GM12878 (cell line): ENCODE data around the gene SLC30A4. TPM values are rescaled to one million over a fixed set of nuclear protein-coding genes. Genes with fewer than 3 reads are reported as not detected.

ENCODE experiments used
- ATAC-seq: fragments of 200-7000 bp; cut with Tn5 transposase; 3 replicates; pipeline ENCODE4 v1.9.1; 2020; ENCODE audit warnings: mild to moderate bottlenecking, moderate library complexity
- BruUV-seq: library from RNA; stranded (reverse); fragments of 400-500 nt; replicated peaks from 2 replicates; lab custom pipeline; 2021; lab: Mats Ljungman, UMichigan
- CTCF ChIA-PET: fragments of 300-600 bp; sonication (Branson Sonifier 250); formaldehyde crosslinking; extraction: SDS; loops from one replicate; lab custom pipeline; 2021; ENCODE audit warnings: inconsistent platforms; lab: Yijun Ruan, JAX
- POLR2A ChIA-PET: fragments of 350-600 bp; formaldehyde crosslinking; extraction: SDS; loops from one replicate; lab custom pipeline; 2021; ENCODE audit warnings: inconsistent platforms; lab: Charles Lee
- RAD21 ChIA-PET: fragments of 300-600 bp; sonication (Branson Sonifier 250); formaldehyde crosslinking; loops from one replicate; lab custom pipeline; 2023; ENCODE audit warnings: antibody characterized with exemption; ENCODE audit not compliant: unreplicated experiment; lab: Charles Lee
- SMC1A ChIA-PET: fragments of 300-600 bp; sonication (Branson Sonifier 250); formaldehyde crosslinking; loops from one replicate; lab custom pipeline; 2023; ENCODE audit not compliant: unreplicated experiment, uncharacterized antibody; lab: Charles Lee
- DNase-seq: peaks from one replicate; pipeline ENCODE4 v3.0.0-alpha.2; 2011; ENCODE audit warnings: low read depth, low spot score
- FAIRE-seq: peaks from 3 replicates; lab custom pipeline; 2011; peaks lifted over from hg19 to GRCh38; lab: Jason Lieb, UNC
- H2AFZ ChIP-seq: 2 replicates; pipeline ENCODE4 v1.6.0; 2011; ENCODE audit warnings: low read depth, low read length, control low read depth; ENCODE audit not compliant: control insufficient read depth
- H3K27ac ChIP-seq: 2 replicates; pipeline ENCODE4 v1.5.1; 2011; ENCODE audit warnings: control low read depth; ENCODE audit not compliant: control insufficient read depth, insufficient read depth
- H3K27me3 ChIP-seq, 2 experiments: replicated peaks in 1 of 2; 2 replicates each; pipeline versions ENCODE4 v1.6.0 to v1.6.1; 2011; ENCODE audit warnings: low read length in 1 of 2; ENCODE audit not compliant: control insufficient read depth in 2 of 2, insufficient read depth in 2 of 2
- H3K36me3 ChIP-seq, 2 experiments: 2 replicates each; pipeline ENCODE4 v1.5.1; 2011; ENCODE audit warnings: low read length in 1 of 2; ENCODE audit not compliant: control insufficient read depth in 2 of 2, insufficient read depth in 2 of 2
- H3K4me1 ChIP-seq: 2 replicates; pipeline ENCODE4 v1.6.1; 2011; ENCODE audit warnings: mild to moderate bottlenecking, low read length, moderate library complexity, mixed read lengths; ENCODE audit not compliant: control insufficient read depth, insufficient read depth
- H3K4me2 ChIP-seq: 2 replicates; pipeline ENCODE4 v1.6.0; 2011; ENCODE audit warnings: control low read depth; ENCODE audit not compliant: control insufficient read depth, insufficient read depth
- H3K4me3 ChIP-seq: fragments of 200-600 bp; sonication (generic); 2 replicates; pipeline ENCODE4 v1.5.1; 2016
- H3K79me2 ChIP-seq: 2 replicates; pipeline ENCODE4 v1.6.0; 2011; ENCODE audit warnings: low read length; ENCODE audit not compliant: control insufficient read depth, insufficient read depth
- H3K9ac ChIP-seq: 2 replicates; pipeline ENCODE4 v1.8.0; 2011; ENCODE audit warnings: low read length, control low read depth, mixed read lengths; ENCODE audit not compliant: control insufficient read depth, insufficient read depth
- H3K9me3 ChIP-seq: replicated peaks from 3 replicates; pipeline ENCODE4 v1.5.1; 2011; ENCODE audit warnings: mild to moderate bottlenecking, low read length; ENCODE audit not compliant: control insufficient read depth, insufficient read depth
- H4K20me1 ChIP-seq: 2 replicates; pipeline ENCODE4 v1.6.0; 2011; ENCODE audit not compliant: control insufficient read depth, insufficient read depth
- BCL11A ChIP-seq: IDR thresholded peaks from 2 replicates; pipeline ENCODE4 v1.6.1; 2011; ENCODE audit warnings: low read depth, low read length
- CREB1 ChIP-seq: IDR thresholded peaks from 2 replicates; pipeline ENCODE4 v1.6.1; 2012; ENCODE audit warnings: low read depth, mild to moderate bottlenecking, inconsistent platforms
- CREM ChIP-seq: IDR thresholded peaks from 2 replicates; pipeline ENCODE4 v1.6.1; 2014; ENCODE audit warnings: antibody characterized with exemption, low read depth
- EED ChIP-seq: sonication (generic); IDR thresholded peaks from 2 replicates; pipeline ENCODE4 v1.6.1; 2016; ENCODE audit warnings: antibody characterized with exemption, low read depth
- IKZF1 ChIP-seq: fragments of 450-650 bp; conservative IDR thresholded peaks from 2 replicates; pipeline ENCODE4 v1.6.1; 2017; ENCODE audit warnings: antibody characterized with exemption, mild to moderate bottlenecking
- IKZF2 ChIP-seq, 2 experiments: fragments of 450-650 bp; IDR thresholded peaks; 2 replicates each; pipeline ENCODE4 v1.6.1; 2017; ENCODE audit warnings: mild to moderate bottlenecking in 2 of 2, moderate library complexity in 2 of 2
- IRF4 ChIP-seq: IDR thresholded peaks from 2 replicates; pipeline ENCODE4 v1.6.1; 2011; ENCODE audit warnings: low read depth, low read length
- MEF2B ChIP-seq: fragments of 450-650 bp; IDR thresholded peaks from 2 replicates; pipeline ENCODE4 v1.6.1; 2018; ENCODE audit warnings: mild to moderate bottlenecking, moderate library complexity; ENCODE audit not compliant: partially characterized antibody, poor library complexity, severe bottlenecking
- MTA2 ChIP-seq: fragments of 450-650 bp; IDR thresholded peaks from 2 replicates; pipeline ENCODE4 v1.6.1; 2016; ENCODE audit warnings: low read depth, mild to moderate bottlenecking, moderate library complexity
- MYB ChIP-seq: fragments of 150-350 bp; IDR thresholded peaks from 2 replicates; pipeline ENCODE4 v1.6.1; 2014; ENCODE audit warnings: mild to moderate bottlenecking, low read depth, low read length, borderline replicate concordance
- NFIC ChIP-seq: IDR thresholded peaks from 2 replicates; pipeline ENCODE4 v1.6.1; 2012; ENCODE audit warnings: low read depth, mild to moderate bottlenecking, inconsistent platforms, low read length, moderate library complexity
- NR2C1 ChIP-seq: fragments of 450-650 bp; IDR thresholded peaks from 2 replicates; pipeline ENCODE4 v1.6.1; 2017; ENCODE audit warnings: antibody characterized with exemption, mild to moderate bottlenecking, moderate library complexity
- RUNX3 ChIP-seq: IDR thresholded peaks from 2 replicates; pipeline ENCODE4 v1.6.1; 2012; ENCODE audit warnings: low read length, inconsistent platforms
- STAT3 ChIP-seq: IDR thresholded peaks from 2 replicates; pipeline ENCODE4 v1.6.1; 2011; ENCODE audit warnings: low read depth, low read length, improper control_type of control experiment
- ZNF207 ChIP-seq: fragments of 450-650 bp; IDR thresholded peaks from 2 replicates; pipeline ENCODE4 v1.6.1; 2014; ENCODE audit warnings: antibody characterized with exemption, mild to moderate bottlenecking, borderline replicate concordance
- WGBS: methylation state at CpG from one replicate; pipeline ENCODE4 v1.1.6; 2016; ENCODE audit warnings: low lambda C conversion rate; ENCODE audit not compliant: insufficient replicate concordance, insufficient coverage; ENCODE audit errors: missing lambda C conversion rate; 5-methylcytosine and 5-hydroxymethylcytosine counted together
- in situ Hi-C: fragments of 300-500 bp; cut with MboI; formaldehyde crosslinking; loops from 9 replicates; pipeline ENCODE4 v1.14.3; 2018; ENCODE audit warnings: mixed read lengths
- intact Hi-C: fragments of 100-400 bp; cut with micrococcal nuclease; formaldehyde crosslinking; loops from one replicate; pipeline ENCODE4 v1.14.2; 2022; ENCODE audit not compliant: unreplicated experiment
- polyA plus RNA-seq, 11 experiments: library from polyadenylated mRNA; depleted of rRNA in 4 of 11; unstranded in 6 of 11; stranded (reverse) in 5 of 11; fragments of >200 nt; fragmentation: Nextera tagmentation in 4 of 11; fragmentation: Illumina TruSeq in 1 of 11; extraction: Ambion mirVana in 4 of 11; extraction: Trizol in 1 of 11; gene quantifications; 1 replicate in 1 of 11; 2 replicates in 10 of 11; pipeline versions ENCODE4 v1.2.1 to v1.2.3, GENCODE V29; 2011 to 2016; ENCODE audit warnings: inconsistent platforms in 2 of 11, missing spikeins in 2 of 11, low read depth in 1 of 11
- total RNA-seq, 4 experiments: library from RNA; depleted of rRNA in 3 of 4; stranded (reverse); fragments of >200 nt in 3 of 4; fragmentation: Illumina TruSeq in 1 of 4; extraction: Trizol in 1 of 4; gene quantifications; 2 replicates each; pipeline versions ENCODE4 v1.2.1 to v1.2.3, GENCODE V29; 2013 to 2021
- TF ChIP-seq, protein P1 (sequence below): IDR thresholded peaks from 2 replicates; pipeline ENCODE4 v1.6.1; 2011; ENCODE audit warnings: borderline replicate concordance, low read depth, mild to moderate bottlenecking, moderate library complexity, mixed read lengths, low read length; ENCODE audit not compliant: insufficient read depth; ENCODE audit errors: extremely low read length
- TF ChIP-seq, protein P2 (sequence below): fragments of 450-650 bp; IDR thresholded peaks from 2 replicates; pipeline ENCODE4 v1.6.1; 2016; ENCODE audit warnings: mild to moderate bottlenecking
- TF ChIP-seq, protein P3 (sequence below): fragments of 150-350 bp; IDR thresholded peaks from 2 replicates; pipeline ENCODE4 v1.6.1; 2014; ENCODE audit warnings: mild to moderate bottlenecking, low read depth, low read length
- TF ChIP-seq, protein P4 (sequence below): fragments of 450-650 bp; IDR thresholded peaks from 2 replicates; pipeline ENCODE4 v1.6.1; 2017; ENCODE audit warnings: low read depth, mild to moderate bottlenecking, moderate library complexity

The SLC30A4 gene
- total and polyA plus RNA-seq, 10 of the 15 experiments (the other 5 are each of a cell fraction or from before 2014, with no cell fraction given) = 0.05 to 0.31 (median 0.20) TPM

DNA sequence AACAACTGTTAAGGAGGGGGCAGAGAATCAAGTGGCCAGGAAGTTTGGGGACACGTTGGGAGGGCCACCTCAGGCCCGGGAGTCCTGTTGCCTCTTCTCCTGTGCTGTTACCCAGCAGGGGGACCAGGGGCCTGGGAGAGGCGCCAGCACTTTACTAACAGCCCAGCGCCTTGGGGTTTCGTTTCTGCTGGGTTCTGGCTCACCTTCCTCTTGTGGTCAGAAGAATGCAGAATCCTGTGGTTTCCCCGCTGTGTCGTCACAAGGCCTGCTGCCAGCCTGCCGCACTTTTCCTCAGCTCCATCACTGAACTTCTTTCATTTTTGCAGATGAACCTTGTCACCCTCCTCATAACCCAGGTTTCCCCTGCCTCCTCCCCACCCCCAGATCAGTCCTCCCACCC, 67.7 kb downstream of the SLC30A4 start:
- H3K27me3 ChIP-seq = no peaks in the 10 kb centered on the region
- no peaks in the 10 kb centered on the region for H3K36me3 ChIP-seq
- WGBS = 0% methylated on average over 8 of the region's 8 CpGs
- peak overlapping the region; percentile 45 for H3K27ac ChIP-seq
- BruUV-seq = no TSS peak
- H3K79me2 ChIP-seq = no peaks in the 10 kb centered on the region
- ChIA-PET POLR2A (no interaction called here), CTCF (interaction anchor here (0.7 to 8.2 kb wide), 14 partner anchors 16 to 336 kb away, joined by 3 to 245 read pairs (median 4); a partner anchor contains a TSS), SMC1A (interaction anchor here (1.0 to 2.5 kb wide), 10 partner anchors 16 to 251 kb away, joined by 3 to 23 read pairs (median 4); no protein-coding TSS in a partner anchor), RAD21 (interaction anchor here (0.7 to 2.4 kb wide), 8 partner anchors 22 to 328 kb away, joined by 3 to 20 read pairs (median 4); no protein-coding TSS in a partner anchor)
- H3K9ac ChIP-seq = peak overlapping the region; percentile 38; the same call in 1 of the 2 replicates
- no peaks in the 10 kb centered on the region for H4K20me1 ChIP-seq
- H3K4me2 ChIP-seq = peak overlapping the region; percentile 65
- peaks cover 24% of the 10 kb centered on the region for H3K4me1 ChIP-seq
- intact Hi-C loops (loop anchor here (5.0 to 10.0 kb wide), 2 partner anchors 33 to 50 kb away; a partner anchor contains a TSS), in situ Hi-C loops (loop anchor here (5.0 kb wide), 1 partner anchor 157 kb away; no protein-coding TSS in a partner anchor)
- ATAC-seq (peak; percentile 76), DNase-seq (peak; percentile 45), FAIRE-seq (no peak)
- no peaks in the 10 kb centered on the region; the same call in 2 of the 3 replicates for H3K9me3 ChIP-seq
- peak overlapping the region; percentile 54 for H2AFZ ChIP-seq
- H3K4me3 ChIP-seq = no peak overlapping the region
- TF ChIP-seq MTA2 = peak; percentile 27; the same call in 1 of the 2 replicates
- TF ChIP-seq RUNX3 = peak; percentile 92
- 0 out of 2 replicates have a peak, but pooled peaks have one; percentile 13 for TF ChIP-seq NR2C1
- TF ChIP-seq NFIC = no peak
- TF ChIP-seq BCL11A = 0 out of 2 replicates have a peak, but pooled peaks have one; percentile 15
- TF ChIP-seq CREM = peak; percentile 43; the same call in 1 of the 2 replicates
- no peak for TF ChIP-seq ZNF207
- TF ChIP-seq IRF4 = no peak
- TF ChIP-seq, protein P1, sequence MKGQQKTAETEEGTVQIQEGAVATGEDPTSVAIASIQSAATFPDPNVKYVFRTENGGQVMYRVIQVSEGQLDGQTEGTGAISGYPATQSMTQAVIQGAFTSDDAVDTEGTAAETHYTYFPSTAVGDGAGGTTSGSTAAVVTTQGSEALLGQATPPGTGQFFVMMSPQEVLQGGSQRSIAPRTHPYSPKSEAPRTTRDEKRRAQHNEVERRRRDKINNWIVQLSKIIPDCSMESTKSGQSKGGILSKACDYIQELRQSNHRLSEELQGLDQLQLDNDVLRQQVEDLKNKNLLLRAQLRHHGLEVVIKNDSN = no peak
- 0 out of 2 replicates have a peak, but pooled peaks have one; percentile 33 for TF ChIP-seq EED
- TF ChIP-seq STAT3 = no peak
- 0 out of 2 replicates have a peak, but pooled peaks have one; percentile 43 for TF ChIP-seq CREB1
- peak; percentile 38 for TF ChIP-seq MEF2B
- TF ChIP-seq, protein P2, sequence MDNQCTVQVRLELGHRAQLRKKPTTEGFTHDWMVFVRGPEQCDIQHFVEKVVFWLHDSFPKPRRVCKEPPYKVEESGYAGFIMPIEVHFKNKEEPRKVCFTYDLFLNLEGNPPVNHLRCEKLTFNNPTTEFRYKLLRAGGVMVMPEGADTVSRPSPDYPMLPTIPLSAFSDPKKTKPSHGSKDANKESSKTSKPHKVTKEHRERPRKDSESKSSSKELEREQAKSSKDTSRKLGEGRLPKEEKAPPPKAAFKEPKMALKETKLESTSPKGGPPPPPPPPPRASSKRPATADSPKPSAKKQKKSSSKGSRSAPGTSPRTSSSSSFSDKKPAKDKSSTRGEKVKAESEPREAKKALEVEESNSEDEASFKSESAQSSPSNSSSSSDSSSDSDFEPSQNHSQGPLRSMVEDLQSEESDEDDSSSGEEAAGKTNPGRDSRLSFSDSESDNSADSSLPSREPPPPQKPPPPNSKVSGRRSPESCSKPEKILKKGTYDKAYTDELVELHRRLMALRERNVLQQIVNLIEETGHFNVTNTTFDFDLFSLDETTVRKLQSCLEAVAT = peak; percentile 64; the same call in 1 of the 2 replicates
- peak; percentile 68 to 77; a peak in 3 of 4 replicates for TF ChIP-seq IKZF2 (IDR thresholded peaks at IDR 0.05)
- TF ChIP-seq, protein P3, sequence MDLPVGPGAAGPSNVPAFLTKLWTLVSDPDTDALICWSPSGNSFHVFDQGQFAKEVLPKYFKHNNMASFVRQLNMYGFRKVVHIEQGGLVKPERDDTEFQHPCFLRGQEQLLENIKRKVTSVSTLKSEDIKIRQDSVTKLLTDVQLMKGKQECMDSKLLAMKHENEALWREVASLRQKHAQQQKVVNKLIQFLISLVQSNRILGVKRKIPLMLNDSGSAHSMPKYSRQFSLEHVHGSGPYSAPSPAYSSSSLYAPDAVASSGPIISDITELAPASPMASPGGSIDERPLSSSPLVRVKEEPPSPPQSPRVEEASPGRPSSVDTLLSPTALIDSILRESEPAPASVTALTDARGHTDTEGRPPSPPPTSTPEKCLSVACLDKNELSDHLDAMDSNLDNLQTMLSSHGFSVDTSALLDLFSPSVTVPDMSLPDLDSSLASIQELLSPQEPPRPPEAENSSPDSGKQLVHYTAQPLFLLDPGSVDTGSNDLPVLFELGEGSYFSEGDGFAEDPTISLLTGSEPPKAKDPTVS = no peak
- TF ChIP-seq, protein P4, sequence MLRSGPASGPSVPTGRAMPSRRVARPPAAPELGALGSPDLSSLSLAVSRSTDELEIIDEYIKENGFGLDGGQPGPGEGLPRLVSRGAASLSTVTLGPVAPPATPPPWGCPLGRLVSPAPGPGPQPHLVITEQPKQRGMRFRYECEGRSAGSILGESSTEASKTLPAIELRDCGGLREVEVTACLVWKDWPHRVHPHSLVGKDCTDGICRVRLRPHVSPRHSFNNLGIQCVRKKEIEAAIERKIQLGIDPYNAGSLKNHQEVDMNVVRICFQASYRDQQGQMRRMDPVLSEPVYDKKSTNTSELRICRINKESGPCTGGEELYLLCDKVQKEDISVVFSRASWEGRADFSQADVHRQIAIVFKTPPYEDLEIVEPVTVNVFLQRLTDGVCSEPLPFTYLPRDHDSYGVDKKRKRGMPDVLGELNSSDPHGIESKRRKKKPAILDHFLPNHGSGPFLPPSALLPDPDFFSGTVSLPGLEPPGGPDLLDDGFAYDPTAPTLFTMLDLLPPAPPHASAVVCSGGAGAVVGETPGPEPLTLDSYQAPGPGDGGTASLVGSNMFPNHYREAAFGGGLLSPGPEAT = peak; percentile 20; the same call in 1 of the 2 replicates
- TF ChIP-seq MYB = no peak
- peak; percentile 80 for TF ChIP-seq IKZF1
